Central memory CD4-positive, alpha-beta T cell (primary cell): ENCODE measurements around the gene PPARG.
"Not testable (repeated sequence)": the region's sequence is repeated elsewhere in the genome, so short reads cannot be mapped to it uniquely, and the experiment has no call there.

Source experiments
- DNase-seq: peaks from one replicate; pipeline ENCODE4 v3.0.0; 2022

PPARG gene

GRCh38 chr3:12279591-12280326, 9.1 kb upstream of the PPARG start:
- DNase-seq: no peak

- DNase-seq: no peak
These were observed 8.5 kb upstream of the PPARG start for GRCh38 chr3:12280357-12280806.

GRCh38 chr3:12284591-12284990, 4.3 kb upstream of the PPARG start:
- no peak for DNase-seq

- DNase-seq: no peak
These were observed 3.8 kb upstream of the PPARG start for GRCh38 chr3:12285003-12285555.

DNA sequence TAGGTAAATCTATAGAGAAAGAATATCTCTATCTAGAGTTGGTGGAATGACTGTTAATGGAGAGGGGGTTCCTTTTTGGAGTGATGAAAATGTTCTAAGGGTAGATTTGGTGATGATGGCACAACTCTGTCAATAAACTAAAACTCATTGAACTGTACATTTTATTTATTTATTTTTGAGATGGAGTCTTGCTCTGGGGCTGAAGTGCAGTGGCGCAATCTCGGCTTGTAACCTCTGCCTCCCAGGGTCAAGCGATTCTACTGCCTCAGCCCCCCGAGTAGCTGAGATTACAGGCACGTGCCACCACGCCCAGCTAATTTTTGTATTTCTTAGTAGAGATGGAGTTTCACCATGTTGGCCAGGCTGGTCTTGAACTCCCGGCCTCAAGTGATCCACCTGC, 3.1 kb upstream of the PPARG start:
- not testable (repeated sequence) for DNase-seq

- DNase-seq: no peak
These were observed 2.4 kb upstream of the PPARG start for GRCh38 chr3:12286504-12286903.

DNA sequence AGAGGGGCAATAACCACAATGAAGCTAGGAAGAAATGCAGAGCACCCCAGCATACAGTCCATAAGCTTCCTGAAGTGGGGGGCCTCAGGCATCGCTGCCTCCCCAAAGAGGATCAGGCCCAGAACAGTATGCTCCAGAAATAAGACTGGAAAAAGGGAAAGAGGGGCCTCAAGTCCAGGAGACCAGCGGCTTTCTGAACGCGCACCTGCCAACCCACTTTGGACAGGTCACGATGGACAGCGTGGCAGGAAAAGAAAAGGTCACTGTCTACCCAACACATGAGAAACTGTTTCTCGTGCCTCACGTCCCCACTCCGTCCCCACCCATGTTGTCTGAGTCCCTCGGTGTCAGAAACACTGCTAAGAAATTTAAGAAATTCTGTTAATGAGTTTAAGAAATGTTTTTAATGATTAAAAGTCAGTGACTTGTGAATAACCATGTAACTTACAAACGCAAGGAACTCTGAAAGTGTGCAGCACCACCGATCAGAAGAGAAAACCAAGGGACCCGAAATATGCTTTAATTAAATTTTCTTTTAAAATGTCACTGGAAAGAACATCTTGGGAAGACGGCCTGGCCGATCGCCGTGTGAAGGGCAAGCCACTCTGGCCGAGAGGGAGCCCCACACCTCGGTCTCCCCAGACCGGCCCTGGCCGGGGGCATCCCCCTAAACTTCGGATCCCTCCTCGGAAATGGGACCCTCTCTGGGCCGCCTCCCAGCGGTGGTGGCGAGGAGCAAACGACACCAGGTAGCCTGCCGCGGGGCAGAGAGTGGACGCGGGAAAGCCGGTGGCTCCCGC, 1.7 kb upstream of the PPARG start:
- DNase-seq: no peak

- DNase-seq: no peak
These were observed 1.1 kb upstream of the PPARG start for GRCh38 chr3:12287727-12288181.

- no peak for DNase-seq
These were observed 654 bp downstream of the PPARG start for GRCh38 chr3:12289524-12289923.

DNA sequence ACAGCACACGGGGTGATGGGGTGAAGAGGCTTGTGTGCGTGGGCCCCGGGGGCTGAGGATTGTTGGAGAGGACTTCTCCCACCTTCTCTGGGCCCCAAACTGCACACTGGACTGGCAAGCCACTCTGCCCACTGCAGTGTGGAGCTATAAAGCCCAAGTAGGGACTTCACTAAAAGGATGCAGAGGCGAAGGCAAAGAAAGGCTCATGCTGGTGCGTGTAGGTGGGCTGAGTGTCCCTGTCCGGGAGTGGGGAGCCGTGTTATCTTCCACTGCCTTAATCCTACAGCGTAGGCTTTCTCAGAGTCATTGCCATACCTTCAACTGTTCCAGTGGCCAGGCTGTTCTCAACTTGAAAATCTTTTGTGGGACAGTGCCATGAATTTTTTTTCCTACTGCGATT, 3.9 kb downstream of the PPARG start:
- no peak for DNase-seq

DNA sequence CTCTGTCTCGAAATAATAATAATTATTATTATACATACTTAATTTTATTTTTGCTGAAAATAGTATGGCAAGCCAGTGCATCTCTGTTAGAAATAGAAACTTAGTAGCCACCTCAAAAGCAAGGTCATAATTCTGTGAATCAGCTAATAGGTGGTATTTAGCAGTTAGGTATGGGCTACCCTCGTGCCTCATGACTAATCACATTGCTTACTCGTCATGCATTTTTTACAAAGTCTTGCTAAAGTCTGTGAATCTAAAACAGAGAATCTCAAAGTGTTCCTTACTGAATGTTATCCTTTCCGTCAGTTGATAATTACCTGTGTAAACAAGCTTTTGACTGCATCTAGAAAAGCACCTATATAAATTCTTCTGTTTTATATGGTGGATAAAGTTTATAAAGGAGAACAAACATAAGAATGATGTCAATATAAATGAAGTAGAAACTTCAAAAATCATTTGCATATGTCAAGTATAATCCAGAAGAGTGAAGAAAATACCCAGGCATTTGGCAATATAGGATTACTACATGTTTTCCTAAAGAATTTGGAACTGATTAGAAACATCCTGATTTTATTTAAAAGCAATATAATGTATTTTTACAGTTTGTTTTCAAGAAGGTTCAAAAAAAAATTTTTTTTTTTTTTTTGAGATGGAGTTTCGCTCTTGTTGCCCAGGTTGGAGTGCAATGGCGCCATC, 6.2 kb downstream of the PPARG start:
- no peak for DNase-seq

GRCh38 chr3:12296511-12296910, 7.6 kb downstream of the PPARG start:
- no peak for DNase-seq

GRCh38 chr3:12299026-12299425, 10.2 kb downstream of the PPARG start:
- DNase-seq: no peak

GRCh38 chr3:12300137-12300536, 11.3 kb downstream of the PPARG start:
- no peak for DNase-seq

GRCh38 chr3:12301031-12301430, 12.2 kb downstream of the PPARG start:
- DNase-seq: no peak

DNA sequence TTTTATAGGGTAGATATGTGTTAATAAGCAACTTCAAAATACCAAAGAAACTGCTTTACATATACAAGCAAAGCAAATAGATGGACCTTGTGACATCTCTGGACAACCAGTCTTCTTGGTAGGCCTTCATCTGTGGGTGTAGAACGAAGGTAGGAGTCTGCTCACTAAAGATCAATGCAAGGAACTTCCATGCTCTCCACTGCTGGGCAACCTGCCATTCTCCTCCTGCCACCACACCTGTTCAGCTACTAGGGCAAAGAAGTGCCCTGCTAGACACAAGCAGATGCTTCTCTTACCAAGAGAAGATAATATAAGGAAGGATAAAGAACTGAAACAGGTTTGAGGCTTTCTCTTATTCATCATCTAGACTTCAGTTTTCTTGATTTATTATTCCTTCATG, 12.6 kb downstream of the PPARG start:
- DNase-seq: no peak

DNA sequence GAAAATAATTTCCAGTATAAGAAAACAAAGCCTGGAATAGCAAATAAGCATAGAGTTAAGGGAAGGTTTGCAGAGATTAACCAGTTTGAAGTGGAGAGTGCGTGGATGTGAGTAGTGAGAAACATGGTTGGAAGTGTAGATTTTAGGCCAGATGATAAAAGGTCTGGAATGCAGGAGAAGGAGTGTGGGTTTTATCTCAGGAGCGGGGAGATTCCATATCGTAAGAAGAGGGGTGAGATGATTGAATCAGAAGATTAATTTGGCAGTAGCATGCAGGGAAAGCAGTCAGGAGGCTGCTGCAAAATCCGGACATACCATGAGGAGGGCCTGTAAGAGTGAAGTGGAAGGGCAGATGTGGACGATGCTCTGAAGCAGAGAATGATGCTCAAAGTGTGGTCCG, 13.7 kb downstream of the PPARG start:
- DNase-seq: no peak

- DNase-seq: no peak
These were observed 14.7 kb downstream of the PPARG start for GRCh38 chr3:12303534-12303933.

DNA sequence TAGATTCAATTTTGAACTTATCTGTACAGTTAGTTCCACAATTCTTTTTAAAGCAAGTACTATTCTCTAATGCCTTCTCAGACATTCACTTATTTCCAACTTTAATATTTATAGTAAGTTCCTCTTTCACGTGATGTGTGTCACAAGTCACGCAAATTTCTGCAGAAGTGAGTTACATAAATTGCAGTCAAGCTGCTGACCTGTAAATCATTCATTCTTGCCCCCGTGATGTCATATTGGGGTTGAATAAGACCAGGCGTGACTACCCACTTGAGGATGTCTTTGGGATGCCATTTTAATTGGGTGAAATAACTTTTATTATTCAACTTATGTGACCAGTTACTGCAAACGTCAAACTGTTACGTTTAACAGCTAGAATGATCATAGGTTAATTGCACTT, 15.1 kb downstream of the PPARG start:
- DNase-seq: no peak

DNA sequence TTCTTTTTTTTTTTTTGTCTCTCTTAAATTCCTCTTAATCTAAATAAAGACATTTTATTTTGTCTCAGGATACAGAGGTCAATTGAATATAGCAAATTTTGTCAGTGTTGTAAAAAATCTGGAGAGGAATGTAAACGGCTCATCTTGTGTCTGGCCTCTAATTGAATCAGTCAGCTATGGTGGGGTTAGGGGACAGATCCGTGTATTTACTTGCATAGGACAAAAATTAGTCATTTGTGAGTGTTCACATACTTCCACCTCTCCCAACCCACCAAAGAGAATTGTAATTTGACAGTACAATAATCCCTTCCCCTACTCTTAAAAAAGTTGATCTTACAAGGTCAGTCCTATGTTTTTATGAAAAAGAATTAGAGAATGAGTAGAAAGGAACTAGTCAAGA, 18.3 kb downstream of the PPARG start:
- DNase-seq: no peak

DNA sequence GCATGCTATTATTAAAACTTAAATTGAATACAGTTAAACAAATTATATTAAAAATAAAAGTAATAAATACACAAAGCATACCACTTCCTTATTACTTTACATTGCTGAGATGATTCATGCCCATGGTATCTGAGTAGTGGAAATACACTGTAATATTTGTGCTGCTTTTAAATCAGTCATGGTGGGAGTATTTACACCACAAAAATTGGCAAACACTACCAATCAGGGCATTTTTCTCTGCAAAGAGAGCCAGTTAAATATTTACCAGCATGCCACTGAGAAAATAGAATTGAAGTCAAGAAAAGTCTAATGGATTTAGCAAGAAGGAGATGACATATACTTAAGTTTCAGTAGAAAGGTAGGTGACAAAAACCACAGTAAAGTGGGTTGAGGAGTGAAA, 19.6 kb downstream of the PPARG start:
- no peak for DNase-seq

DNA sequence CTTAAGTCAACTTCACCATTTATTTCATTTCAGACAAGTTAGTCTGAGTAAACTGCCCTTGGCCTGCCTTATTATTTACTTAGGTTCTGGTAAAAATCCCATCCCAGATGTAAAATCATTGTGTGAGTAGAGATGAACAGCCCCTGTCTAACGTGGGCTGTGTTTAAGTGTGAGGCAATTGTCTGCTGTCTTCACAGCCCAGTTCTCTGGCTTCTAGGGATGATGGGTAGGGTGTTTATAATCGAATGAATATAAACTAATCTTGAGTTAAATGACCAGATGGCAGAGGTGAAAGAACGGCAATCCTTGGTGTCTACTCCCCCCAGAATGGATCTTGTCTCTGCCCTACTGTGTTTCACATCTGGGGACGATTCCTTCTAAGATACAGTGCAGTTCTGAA, 20.8 kb downstream of the PPARG start:
- DNase-seq: no peak

DNA sequence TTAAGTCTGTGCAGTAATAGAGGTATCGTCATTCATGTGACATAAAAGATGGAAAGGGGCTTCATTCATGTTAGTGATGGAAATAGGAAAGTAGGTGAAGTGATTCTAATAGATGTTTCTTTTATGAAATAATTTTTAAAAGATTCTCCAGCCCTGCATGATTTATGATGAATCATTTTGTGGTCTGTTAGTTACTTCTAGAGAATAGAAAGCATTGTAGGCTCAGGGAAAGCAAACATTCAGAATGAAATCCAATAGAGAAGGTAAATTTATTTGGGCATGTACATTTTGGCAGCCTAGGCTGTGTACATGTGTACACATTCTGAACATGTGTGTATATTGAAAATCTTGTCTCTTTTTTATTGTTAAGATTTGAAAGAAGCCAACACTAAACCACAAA, 23.1 kb downstream of the PPARG start:
- DNase-seq: no peak
